Heart right ventricle (tissue), 16 donors: Measurements from ENCODE around the gene RANGRF. TPM values are rescaled to one million over a fixed set of nuclear protein-coding genes. Genes with fewer than 3 reads are reported as not detected.
"Not testable (repeated sequence)": the region's sequence is repeated elsewhere in the genome, so short reads cannot be mapped to it uniquely, and the experiment has no call there.

Experiments
- ATAC-seq, 8 donors: fragments of 200-7000 bp; cut with Tn5 transposase; one replicate each; pipeline ENCODE4 v1.9.1; 2020; ENCODE audit warnings: mild to moderate bottlenecking in 8 of 8, moderate library complexity in 8 of 8, moderate number of reproducible peaks in 1 of 8
- DNase-seq, 2 donors: peaks; one replicate each; pipeline ENCODE4 v3.0.0-alpha.2; 2020
- H3K27ac ChIP-seq, 10 donors: fragments of 200-600 bp; sonication (generic) in 2 of 10; one replicate each; pipeline versions ENCODE4 v1.5.0 to v1.8.0; 2020 to 2022; ENCODE audit warnings: mild to moderate bottlenecking in 3 of 10
- H3K27me3 ChIP-seq, 7 donors: fragments of 200-600 bp; one replicate each; pipeline ENCODE4 v1.8.0; 2021 to 2022; ENCODE audit warnings: mild to moderate bottlenecking in 2 of 7
- H3K36me3 ChIP-seq, 9 donors: fragments of 200-600 bp; sonication (generic) in 1 of 9; one replicate each; pipeline versions ENCODE4 v1.5.0 to v1.8.0; 2020 to 2022; ENCODE audit warnings: mild to moderate bottlenecking in 2 of 9
- H3K4me1 ChIP-seq, 9 donors: fragments of 200-600 bp; sonication (generic) in 1 of 9; one replicate each; pipeline versions ENCODE4 v1.5.0 to v1.8.0; 2020 to 2022; ENCODE audit warnings: mild to moderate bottlenecking in 4 of 9
- H3K4me3 ChIP-seq, 10 donors: fragments of 200-600 bp; sonication (generic) in 2 of 10; one replicate each; pipeline versions ENCODE4 v1.5.0 to v1.8.0; 2020 to 2022; ENCODE audit warnings: mild to moderate bottlenecking in 7 of 10, moderate library complexity in 2 of 10
- H3K9me3 ChIP-seq, 11 donors: fragments of 200-600 bp in 10 of 11; sonication (generic) in 2 of 11; one replicate each; pipeline versions ENCODE4 v1.5.0 to v1.8.0; 2013 to 2022; ENCODE audit warnings: mild to moderate bottlenecking in 2 of 11, control low read depth in 1 of 11, moderate library complexity in 1 of 11
- CTCF ChIP-seq, 9 donors: fragments of 200-600 bp; sonication (generic) in 2 of 9; IDR thresholded peaks; one replicate each; pipeline versions ENCODE4 v1.5.0 to v1.8.0; 2021 to 2022; ENCODE audit warnings: antibody characterized with exemption in 9 of 9, mild to moderate bottlenecking in 5 of 9, moderate library complexity in 1 of 9
- WGBS, 2 donors: extraction: QIAGEN DNeasy Blood & Tissue Kit; methylation state at CpG; one replicate each; pipeline ENCODE4 v1.1.7; 2013; ENCODE audit warnings: inconsistent platforms in 1 of 2; 5-methylcytosine and 5-hydroxymethylcytosine counted together
- intact Hi-C, 10 donors: fragments of 100-400 bp; cut with DNase I; formaldehyde crosslinking; loops; one replicate each; pipeline versions ENCODE4 v1.11.1 to v1.14.2; 2022
- polyA plus RNA-seq, 2 donors: library from polyadenylated mRNA; stranded (reverse); fragments of 200-250 nt; gene quantifications; one replicate each; pipeline ENCODE4 v1.2.3, GENCODE V29; 2013
- total RNA-seq, 10 donors: library from RNA; stranded (reverse); fragmentation: NEBNext Ultra II Directional in 3 of 10; extraction: Animal tissue kit (Norgen Biotek cat#: 25700) in 3 of 10; gene quantifications; one replicate each; pipeline versions ENCODE4 v1.2.1 to v1.2.4, GENCODE V29; 2021 to 2023
- donor health status: Arrhythmogenic right ventricular cardiomyopathy.
- donor health status: ischemic (EF 13 %, LVEDD 7.1; RV severe dilation, severe dysfunction).
- donor health status: healthy with polysubstance abuse.
- donor health status: DM: no; HTN: yes; CAD: no.
- donor health status: DM: no; HTN: no; CAD: no.
- donor health status: ischemic (EF 25% LVEDD 6.9; RV normal size, moderate dysfunction).
- donor health status: ischemic (EF 25% LVEDD 5.7; RV mildly dilated, moderate dysfunction).
- donor health status: healthy.
- donor health status: DM: yes; HTN: yes; CAD: no.
- donor health status: Ischemic cardiomyopathy.
- donor health status: ischemic (EF 35%, LVEDD 5.7; RV mildly dilated, moderate dysfunction).
- donor health status: nonischemic (EF 11% LVEDD 7.7; RV severe dilation, severe dysfunction).
- donor health status: DM: yes; HTN: yes; CAD: no.
- donor health status: PGD.
- donor health status: ischemic (EF 29% LVEDD 5.4; RV normal size, mild dysfunction).
- donor health status: nonischemic (EF 23%, LVEDD 6.1; RV moderate dilation, normal function).

The RANGRF gene
- total and polyA plus RNA-seq, 12 donors, result 20.7 to 53.5 (median 24.8) TPM

DNA sequence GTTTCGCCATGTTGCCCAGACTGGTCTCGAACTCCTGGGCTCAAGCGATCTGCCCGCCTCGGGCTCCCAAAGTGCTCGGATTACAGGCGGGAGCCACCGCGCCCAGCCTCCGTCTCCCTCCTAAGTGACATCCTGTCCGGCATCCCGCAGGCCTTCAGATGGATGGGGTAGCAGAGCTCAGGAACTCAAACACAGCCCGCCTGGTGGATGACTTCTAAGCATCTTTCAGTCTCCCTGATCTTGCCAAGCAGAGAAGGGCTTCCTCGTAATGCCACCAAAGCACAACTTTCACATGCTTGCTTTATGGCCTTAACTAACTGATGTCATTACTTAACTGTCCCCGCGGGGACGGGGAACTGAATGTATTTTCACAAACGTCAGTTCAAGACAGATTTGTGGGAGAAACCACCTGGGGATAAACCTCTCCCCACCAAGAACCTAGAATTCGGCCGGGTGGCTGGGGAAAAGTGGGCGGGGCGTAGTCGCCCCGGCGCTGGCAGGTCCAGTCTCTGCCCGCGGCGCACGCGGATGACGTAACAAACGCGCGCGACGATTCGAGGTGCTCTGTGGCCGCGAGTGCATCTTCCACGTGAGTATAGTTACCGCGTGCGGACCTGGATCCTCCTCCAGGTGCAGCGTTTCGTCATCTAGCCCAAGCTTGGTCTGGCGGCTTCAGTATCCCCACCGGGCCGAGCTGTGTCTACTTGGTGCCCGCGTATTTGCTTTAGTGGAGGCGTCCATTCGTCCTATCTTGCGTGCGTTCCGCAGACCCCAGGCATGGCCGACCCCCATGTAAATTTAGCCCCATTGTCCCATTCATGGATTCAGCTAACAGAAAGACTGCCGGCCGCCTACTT lies 39.5 kb upstream of the RANGRF start, which contains the start of gene PFAS:
PFAS (plus strand) TSS at position 539 of the 857 bp plus-strand sequence. CDS start 4,649 bp downstream, outside the sequence.
- no peak for TF ChIP-seq CTCF (IDR thresholded peaks at IDR 0.05)
- peak; percentile 83 to 91 (median 85) for ATAC-seq
- H3K27me3 ChIP-seq, result no peaks in the 10 kb centered on the region
- peak within 1 kb of the TSS; percentile 90 to 99 (median 94) for H3K27ac ChIP-seq
- peak; percentile 95 for DNase-seq
- peaks cover 0 to 34% (median 12%) of the 10 kb centered on the region in 9 donors for H3K4me1 ChIP-seq
- peak within 1 kb of the TSS; percentile 57 to 87 (median 75) for H3K4me3 ChIP-seq
- H3K36me3 ChIP-seq, result peaks cover 0 to 15% (median 0%) of the 10 kb centered on the region in 9 donors
- H3K9me3 ChIP-seq, result peaks cover 0 to 3% (median 0%) of the 10 kb centered on the region in 11 donors
- intact Hi-C loops, result loop anchor here in 6 of 10 donors (1.0 to 5.0 kb wide), 8 partner anchors 26 to 133 kb away; partner anchors contain the start of genes RANGRF (in 1 of the 6), RPL26 (in 1 of the 6) and SLC25A35 (in 1 of the 6)
- WGBS, 2 donors, result 0% methylated on average over 58 of the region's 58 CpGs

DNA sequence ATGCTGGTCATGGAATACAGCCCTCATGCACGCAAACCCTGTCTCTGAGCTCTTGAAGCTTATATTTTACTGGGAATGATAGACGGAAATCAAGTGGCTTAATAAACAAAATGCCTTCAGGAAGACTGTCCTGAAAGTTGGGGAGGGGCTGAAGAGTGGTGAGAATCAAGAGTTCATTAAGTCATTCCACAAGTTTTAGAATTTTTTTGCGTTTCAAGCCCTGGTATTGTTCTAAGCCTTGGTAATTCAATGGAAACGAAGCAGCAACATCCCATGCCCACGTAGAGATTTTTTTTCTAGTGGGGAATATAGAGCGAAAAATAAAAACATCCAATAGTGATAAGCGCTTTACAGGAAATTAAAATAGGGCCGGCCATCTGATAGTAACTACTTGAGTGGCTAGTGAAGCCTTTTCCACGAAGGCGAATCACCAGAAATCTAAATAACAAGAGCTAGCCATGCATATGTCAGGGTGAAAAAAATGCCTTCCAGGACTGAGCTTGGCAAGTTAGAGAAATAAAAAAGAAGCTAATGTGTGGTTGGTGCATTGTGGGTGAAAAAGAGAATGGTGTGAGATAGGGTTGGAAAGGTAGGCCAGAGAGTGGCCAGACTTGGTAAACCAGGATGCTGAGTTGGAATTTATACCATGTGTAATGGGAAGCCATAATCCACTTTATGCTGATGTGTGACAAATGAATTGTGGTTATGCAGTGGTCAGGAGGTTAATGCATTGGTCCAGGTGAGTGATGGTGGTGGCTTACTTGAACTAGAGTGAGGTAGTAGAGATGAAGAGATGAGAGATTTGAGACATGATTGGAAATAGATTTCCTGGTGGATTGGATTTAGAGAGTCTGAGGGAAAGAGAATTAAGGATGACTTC lies 38.6 kb upstream of the RANGRF start:
- intact Hi-C loops, result loop anchor here in 9 of 10 donors (1.0 to 10.0 kb wide), 9 partner anchors 27 to 495 kb away; partner anchors contain the start of genes RANGRF (in 6 of the 9), CCDC42 (in 1 of the 9), RPL26 (in 1 of the 9) and SLC25A35 (in 1 of the 9)
- no peak for TF ChIP-seq CTCF (IDR thresholded peaks at IDR 0.05)

DNA sequence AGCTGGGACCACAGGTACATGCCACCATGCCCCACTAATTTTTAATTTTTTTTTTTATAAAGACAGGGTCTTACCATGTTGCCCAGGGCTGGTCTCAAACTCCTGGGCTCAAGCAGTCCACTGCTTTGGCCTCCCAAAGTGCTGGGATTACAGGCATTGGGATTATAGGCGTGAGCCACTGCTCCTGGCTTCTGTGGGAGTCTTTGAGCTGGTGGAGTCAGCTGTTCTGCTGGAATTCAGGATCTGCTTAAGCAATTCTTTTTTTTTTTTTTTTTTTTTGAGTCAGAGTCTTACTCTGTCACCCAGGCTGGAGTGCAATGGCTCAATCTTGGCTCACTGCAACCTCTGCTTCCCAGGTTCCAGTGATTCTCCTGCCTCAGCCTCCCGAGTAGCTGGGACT lies 37.1 kb upstream of the RANGRF start:
- H3K27ac ChIP-seq, H3K4me3 ChIP-seq, ATAC-seq, H3K9me3 ChIP-seq, H3K27me3 ChIP-seq, DNase-seq: not testable (repeated sequence)
- peaks cover 0 to 28% (median 7%) of the 10 kb centered on the region in 9 donors for H3K36me3 ChIP-seq
- H3K4me1 ChIP-seq, result peaks cover 0 to 29% (median 12%) of the 10 kb centered on the region in 9 donors
- intact Hi-C loops, result loop anchor here in 7 of 10 donors (5.0 to 10.0 kb wide), 3 partner anchors 36 to 493 kb away; partner anchors contain the start of genes RANGRF (in 5 of the 7) and CCDC42 (in 1 of the 7)
- WGBS, 2 donors, result 92 to 95% methylated on average over 2 of the region's 2 CpGs

More for the DNA sequence above, 38.6 kb upstream of the RANGRF start:
- Histone ChIP-seq H3K9me3 (peaks cover 0 to under 1% (median 0%) of the 10 kb centered on the region in 11 donors), H3K27me3 (no peaks in the 10 kb centered on the region), H3K27ac (peak overlapping the region in 9 of 10 donors; percentile 90 to 99 (median 94)), H3K4me3 (peak overlapping the region; percentile 57 to 87 (median 75)), H3K36me3 (peaks cover 0 to 21% (median 0%) of the 10 kb centered on the region in 9 donors), H3K4me1 (peaks cover 0 to 31% (median 12%) of the 10 kb centered on the region in 9 donors)
- WGBS, 2 donors, result 11 to 15% methylated on average over 10 of the region's 10 CpGs
- DNase-seq (no peak), ATAC-seq (no peak)

DNA sequence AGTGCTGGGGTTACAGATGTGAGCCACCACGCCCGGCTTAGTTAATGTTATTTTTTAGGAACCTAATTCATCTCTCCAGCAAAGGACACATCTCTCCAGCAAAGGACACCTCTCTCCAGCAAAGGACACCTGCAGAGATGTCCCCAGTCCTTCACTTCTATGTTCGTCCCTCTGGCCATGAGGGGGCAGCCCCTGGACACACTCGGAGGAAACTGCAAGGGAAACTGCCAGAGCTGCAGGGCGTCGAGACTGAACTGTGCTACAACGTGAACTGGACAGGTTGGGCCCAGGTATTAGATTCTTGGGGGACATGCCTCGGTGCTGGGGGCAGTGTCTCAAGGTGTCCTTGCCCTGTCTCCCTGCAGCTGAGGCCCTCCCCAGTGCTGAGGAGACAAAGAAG lies 34.7 kb upstream of the RANGRF start:
- peak in 1 of 8 donors; percentile 35 for ATAC-seq
- Histone ChIP-seq H3K27ac (no peak overlapping the region), H3K9me3 (no peaks in the 10 kb centered on the region), H3K4me3 (no peak overlapping the region), H3K4me1 (peaks cover 0 to 12% (median 9%) of the 10 kb centered on the region in 9 donors), H3K36me3 (peaks cover 0 to 50% (median 9%) of the 10 kb centered on the region in 9 donors), H3K27me3 (no peaks in the 10 kb centered on the region)
- peak in 6 of 9 donors; percentile 11 to 59 (median 44) for TF ChIP-seq CTCF (IDR thresholded peaks at IDR 0.05)
- WGBS, 2 donors, result 49 to 77% methylated on average over 8 of the region's 8 CpGs
- intact Hi-C loops, result loop anchor here in 7 of 10 donors (5.0 to 10.0 kb wide), 3 partner anchors 34 to 491 kb away; partner anchors contain the start of genes RANGRF (in 5 of the 7) and CCDC42 (in 1 of the 7)
- DNase-seq, result peak in 1 of 2 donors; percentile 29
